KOPT-K1 (cell line): ENCODE results near the gene TMEM161A.

Source experiments
- H3K27ac ChIP-seq: fragments of 200-600 bp; sonication (generic); 2 replicates; pipeline ENCODE4 v1.5.1; 2016; ENCODE audit warnings: antibody characterized with exemption, mild to moderate bottlenecking, low read depth, low read length; ENCODE audit not compliant: poor library complexity, severe bottlenecking
- H3K36me3 ChIP-seq: fragments of 200-600 bp; sonication (generic); 2 replicates; pipeline ENCODE4 v1.5.1; 2017; ENCODE audit warnings: antibody characterized with exemption, mild to moderate bottlenecking, low read length, moderate library complexity; ENCODE audit not compliant: insufficient read depth
- H3K9me3 ChIP-seq: fragments of 200-600 bp; sonication (generic); 2 replicates; pipeline ENCODE4 v1.5.1; 2017; ENCODE audit warnings: antibody characterized with exemption, low read length, mild to moderate bottlenecking; ENCODE audit not compliant: insufficient read depth, poor library complexity, severe bottlenecking

Gene TMEM161A

GRCh38 chr19:19098703-19099632, 39.3 kb downstream of the TMEM161A start:
- H3K36me3 ChIP-seq = no peaks in the 10 kb centered on the region; the same call in 1 of the 2 replicates

GRCh38 chr19:19098084-19098702, 40.1 kb downstream of the TMEM161A start:
- no peaks in the 10 kb centered on the region for H3K9me3 ChIP-seq
- H3K36me3 ChIP-seq = no peaks in the 10 kb centered on the region; the same call in 1 of the 2 replicates
- H3K27ac ChIP-seq = no peak overlapping the region

More at GRCh38 chr19:19098703-19099632, 39.3 kb downstream of the TMEM161A start:
- H3K9me3 ChIP-seq = no peaks in the 10 kb centered on the region
- H3K27ac ChIP-seq = no peak overlapping the region

DNA sequence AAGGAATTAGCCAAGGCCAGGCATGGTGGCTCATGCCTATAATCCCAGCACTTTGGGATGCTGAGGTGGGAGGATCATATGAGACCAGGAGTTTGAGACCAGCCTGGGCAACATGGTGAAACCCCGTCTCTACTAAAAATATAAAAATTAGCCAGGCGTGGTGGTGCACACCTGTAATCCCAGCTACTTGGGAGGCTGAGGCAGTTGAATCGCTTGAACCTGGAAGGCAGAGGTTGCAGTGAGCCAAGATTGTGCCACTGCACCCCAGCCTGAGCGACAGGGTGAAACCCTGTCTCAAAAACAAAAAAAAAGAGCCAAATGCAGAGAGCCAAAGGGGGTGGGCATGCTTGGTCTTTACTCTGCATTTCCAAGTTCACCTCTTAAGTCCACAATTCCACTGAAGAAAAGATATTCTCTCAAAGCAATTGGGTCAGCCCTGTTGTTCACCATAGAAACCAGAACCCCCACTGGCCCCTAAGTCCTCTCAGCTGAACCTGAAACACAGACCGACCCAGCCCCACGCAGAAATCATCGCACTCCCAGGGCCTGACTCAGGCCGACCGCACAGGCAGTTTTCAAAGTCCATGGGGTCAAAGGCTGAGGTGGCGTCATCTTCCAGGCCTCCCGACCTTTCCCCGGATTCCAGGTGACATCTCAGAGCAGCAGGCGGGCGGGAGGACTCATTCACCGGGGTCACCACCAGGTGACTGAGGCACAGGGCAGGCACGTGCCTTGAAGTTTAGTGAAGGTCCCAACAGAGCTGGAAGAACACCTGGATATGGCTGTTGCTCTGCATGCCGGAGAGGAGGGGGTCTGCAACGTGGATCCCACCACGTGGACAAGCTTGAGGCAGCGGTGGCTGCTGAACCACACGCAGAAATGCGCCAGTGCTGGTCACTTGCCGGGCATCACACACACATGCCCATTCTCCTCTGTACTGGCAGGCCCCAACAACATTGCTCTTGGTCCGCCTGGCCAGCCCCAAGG, 41.3 kb downstream of the TMEM161A start:
- Histone ChIP-seq H3K36me3 (no peaks in the 10 kb centered on the region; the same call in 1 of the 2 replicates), H3K9me3 (no peaks in the 10 kb centered on the region), H3K27ac (no peak overlapping the region)

- H3K9me3 ChIP-seq = no peaks in the 10 kb centered on the region
- no peak overlapping the region for H3K27ac ChIP-seq
- H3K36me3 ChIP-seq = no peaks in the 10 kb centered on the region; the same call in 1 of the 2 replicates
Measured at GRCh38 chr19:19095691-19096090, 42.6 kb downstream of the TMEM161A start.

DNA sequence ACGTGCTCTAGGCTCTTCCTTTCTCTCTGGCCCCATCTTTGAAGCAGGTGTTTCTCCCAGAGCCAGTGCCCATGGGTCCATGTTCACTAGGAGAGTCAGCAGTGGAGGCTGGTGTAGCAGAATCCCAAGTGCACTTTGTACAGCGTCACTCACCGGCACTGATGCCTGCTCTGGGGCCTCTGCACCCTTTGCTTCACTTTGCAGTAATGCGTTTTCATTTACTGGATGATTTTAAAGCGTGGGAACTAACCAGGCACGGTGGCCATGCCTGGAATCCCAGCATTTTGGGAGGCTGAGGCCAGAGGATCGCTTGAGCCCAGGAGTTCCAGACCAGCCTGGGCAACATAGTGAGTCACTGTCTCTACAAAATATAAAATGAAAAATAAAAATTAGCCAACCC, 43.8 kb downstream of the TMEM161A start:
- H3K27ac ChIP-seq = no peak overlapping the region
- H3K9me3 ChIP-seq = no peaks in the 10 kb centered on the region
- H3K36me3 ChIP-seq = no peaks in the 10 kb centered on the region; the same call in 1 of the 2 replicates

- Histone ChIP-seq H3K36me3 (no peaks in the 10 kb centered on the region), H3K27ac (no peak overlapping the region), H3K9me3 (no peaks in the 10 kb centered on the region)
Measured at GRCh38 chr19:19087676-19088075, 50.6 kb downstream of the TMEM161A start.

DNA sequence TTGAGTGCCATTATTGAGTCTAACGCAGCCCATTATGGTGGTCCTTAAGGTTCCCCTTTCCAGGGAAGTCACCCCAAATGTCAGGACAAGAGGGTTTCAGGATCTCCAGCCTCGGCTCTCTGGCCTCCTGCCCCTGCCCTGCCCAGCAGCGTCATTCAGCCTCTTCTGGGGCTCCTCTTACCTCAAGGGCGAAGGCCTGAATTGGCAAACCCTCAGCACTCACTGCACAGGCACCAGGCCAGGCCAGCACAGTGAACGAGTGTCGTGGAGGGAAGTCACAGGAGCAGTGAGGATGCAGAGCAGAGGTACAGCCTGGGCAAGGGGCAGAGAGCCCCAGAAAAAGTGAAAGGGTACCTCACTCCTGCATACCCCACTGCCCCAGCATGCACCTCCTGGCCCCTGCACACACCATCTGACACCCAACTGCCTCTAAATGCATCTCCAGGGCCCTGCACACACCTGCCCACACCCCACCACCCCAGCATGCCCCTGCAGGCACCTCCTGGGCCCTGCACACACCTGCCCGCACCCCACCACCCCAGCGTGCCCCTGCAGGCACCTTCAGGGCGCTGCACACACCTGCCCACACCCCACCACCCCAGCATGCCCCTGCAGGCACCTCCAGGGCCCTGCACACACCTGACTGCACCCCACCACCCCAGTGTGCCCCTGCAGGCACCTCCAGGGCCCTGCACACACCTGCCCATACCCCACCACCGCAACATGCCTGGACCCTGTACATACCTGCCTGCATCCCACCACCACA, 54.7 kb downstream of the TMEM161A start:
- Histone ChIP-seq H3K36me3 (no peaks in the 10 kb centered on the region), H3K27ac (no peak overlapping the region), H3K9me3 (no peaks in the 10 kb centered on the region)

DNA sequence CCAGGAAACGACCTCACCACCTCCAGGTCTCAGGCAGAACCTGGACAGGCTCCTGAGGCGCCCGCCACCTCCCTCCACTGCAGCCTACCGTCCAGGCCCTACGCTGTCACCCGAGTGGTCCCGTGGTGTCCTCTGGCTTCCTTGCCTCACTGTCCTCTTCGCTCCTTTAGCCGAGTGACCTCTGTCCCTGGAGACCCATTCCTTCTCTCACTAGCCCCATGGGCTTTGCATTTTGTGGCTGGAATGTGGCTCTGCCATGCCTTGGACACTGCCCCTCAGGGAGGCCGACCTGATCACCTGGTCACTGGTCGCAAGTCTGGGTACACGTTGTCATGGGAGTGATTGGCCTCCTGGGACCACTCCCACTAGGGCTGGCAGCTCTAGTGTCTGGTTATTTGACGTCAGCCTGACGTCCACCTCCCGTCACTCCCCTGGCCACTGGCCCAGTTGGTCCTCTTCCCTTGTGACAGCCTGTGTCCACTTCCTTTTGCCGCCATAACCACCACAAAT, 56.6 kb downstream of the TMEM161A start:
- Histone ChIP-seq H3K36me3 (no peaks in the 10 kb centered on the region), H3K9me3 (no peaks in the 10 kb centered on the region), H3K27ac (no peak overlapping the region)

GRCh38 chr19:19079571-19079970, 58.7 kb downstream of the TMEM161A start:
- Histone ChIP-seq H3K9me3 (no peaks in the 10 kb centered on the region), H3K36me3 (no peaks in the 10 kb centered on the region), H3K27ac (no peak overlapping the region)

DNA sequence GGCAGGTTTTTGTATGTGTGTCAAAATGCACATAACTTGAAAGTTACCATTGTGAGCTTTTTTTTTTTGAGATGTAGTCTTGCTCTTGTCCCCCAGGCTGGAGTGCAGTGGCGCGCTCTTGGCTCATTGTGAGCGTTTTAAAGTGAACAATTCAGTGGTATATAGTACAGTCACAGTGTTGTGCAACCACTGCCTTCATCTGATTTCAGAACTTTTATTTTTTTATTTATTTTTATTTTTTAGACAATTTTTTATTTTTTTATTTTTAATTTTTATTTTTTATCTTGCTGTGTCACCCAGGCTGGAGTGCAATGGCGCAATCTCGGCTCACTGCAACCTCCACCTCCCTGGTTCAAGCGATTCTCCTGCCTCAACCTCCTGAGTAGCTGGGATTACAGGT, 59.5 kb downstream of the TMEM161A start:
- Histone ChIP-seq H3K27ac (no peak overlapping the region), H3K9me3 (no peaks in the 10 kb centered on the region), H3K36me3 (no peaks in the 10 kb centered on the region)

- Histone ChIP-seq H3K9me3 (no peaks in the 10 kb centered on the region), H3K36me3 (no peaks in the 10 kb centered on the region), H3K27ac (no peak overlapping the region)
Measured at GRCh38 chr19:19077103-19077502, 61.2 kb downstream of the TMEM161A start.

- Histone ChIP-seq H3K36me3 (no peaks in the 10 kb centered on the region), H3K27ac (no peak overlapping the region), H3K9me3 (no peaks in the 10 kb centered on the region)
Measured at GRCh38 chr19:19076476-19076875, 61.8 kb downstream of the TMEM161A start.

DNA sequence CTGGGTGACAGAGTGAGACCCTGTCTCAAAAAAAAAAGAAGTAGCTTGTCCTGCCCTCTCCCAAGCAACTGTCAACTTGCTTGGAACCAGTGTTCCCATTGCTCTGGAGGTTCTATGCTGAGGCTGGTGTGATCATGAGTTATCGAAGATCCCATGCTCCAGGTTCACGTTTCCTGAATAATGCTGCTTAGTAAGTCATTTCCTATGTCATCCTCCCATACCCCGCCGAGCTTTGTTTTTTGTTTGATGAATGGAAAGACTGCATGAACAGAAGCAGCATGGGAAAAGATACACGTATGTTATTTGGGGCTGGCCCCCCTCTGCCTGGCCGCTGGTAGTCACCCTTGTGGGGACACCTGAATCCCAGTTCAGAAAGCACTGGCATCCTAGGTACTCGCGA, 63.2 kb downstream of the TMEM161A start:
- H3K36me3 ChIP-seq = no peaks in the 10 kb centered on the region
- no peak overlapping the region for H3K27ac ChIP-seq
- H3K9me3 ChIP-seq = no peaks in the 10 kb centered on the region
